Measurements from ENCODE around the gene LAMA5.

DNA sequence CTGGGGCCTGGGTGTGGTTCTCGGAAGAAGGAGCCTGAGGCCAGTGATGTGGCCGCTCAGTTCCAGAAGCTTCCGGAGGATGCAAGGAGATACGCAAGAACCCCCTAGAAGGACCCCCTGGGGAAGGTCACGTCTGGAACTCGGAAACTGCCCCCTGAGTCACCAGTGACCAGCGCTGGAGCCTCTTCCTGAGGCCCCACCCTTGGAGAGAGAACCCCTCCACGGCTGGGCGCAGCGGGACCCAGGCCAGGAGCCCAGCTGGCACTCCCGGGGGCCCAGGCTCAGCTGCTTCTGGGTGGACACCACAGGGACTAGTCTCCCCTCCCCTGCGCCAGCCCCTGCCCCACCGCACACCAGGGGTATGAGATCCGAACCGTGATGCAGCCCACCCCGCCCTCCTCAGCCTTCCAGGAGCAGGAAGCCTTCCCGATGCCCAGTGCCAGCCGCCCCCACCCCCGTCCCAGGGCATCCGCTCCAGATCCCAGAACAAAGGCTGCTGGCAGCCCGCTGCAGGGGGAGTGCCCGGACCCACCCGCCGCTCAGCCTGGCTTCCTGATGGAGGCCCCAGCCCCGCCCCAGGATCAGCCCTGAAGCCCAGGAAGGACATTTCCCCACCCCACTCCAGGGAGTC lies 7.5 kb downstream of the LAMA5 start:
- peak; percentile 27; the same call in 1 of the 2 replicates for TF ChIP-seq POLR2AphosphoS5 (IDR thresholded peaks at IDR 0.05; ENCODE audit: low read depth, low read length)
- TF ChIP-seq, protein P1, sequence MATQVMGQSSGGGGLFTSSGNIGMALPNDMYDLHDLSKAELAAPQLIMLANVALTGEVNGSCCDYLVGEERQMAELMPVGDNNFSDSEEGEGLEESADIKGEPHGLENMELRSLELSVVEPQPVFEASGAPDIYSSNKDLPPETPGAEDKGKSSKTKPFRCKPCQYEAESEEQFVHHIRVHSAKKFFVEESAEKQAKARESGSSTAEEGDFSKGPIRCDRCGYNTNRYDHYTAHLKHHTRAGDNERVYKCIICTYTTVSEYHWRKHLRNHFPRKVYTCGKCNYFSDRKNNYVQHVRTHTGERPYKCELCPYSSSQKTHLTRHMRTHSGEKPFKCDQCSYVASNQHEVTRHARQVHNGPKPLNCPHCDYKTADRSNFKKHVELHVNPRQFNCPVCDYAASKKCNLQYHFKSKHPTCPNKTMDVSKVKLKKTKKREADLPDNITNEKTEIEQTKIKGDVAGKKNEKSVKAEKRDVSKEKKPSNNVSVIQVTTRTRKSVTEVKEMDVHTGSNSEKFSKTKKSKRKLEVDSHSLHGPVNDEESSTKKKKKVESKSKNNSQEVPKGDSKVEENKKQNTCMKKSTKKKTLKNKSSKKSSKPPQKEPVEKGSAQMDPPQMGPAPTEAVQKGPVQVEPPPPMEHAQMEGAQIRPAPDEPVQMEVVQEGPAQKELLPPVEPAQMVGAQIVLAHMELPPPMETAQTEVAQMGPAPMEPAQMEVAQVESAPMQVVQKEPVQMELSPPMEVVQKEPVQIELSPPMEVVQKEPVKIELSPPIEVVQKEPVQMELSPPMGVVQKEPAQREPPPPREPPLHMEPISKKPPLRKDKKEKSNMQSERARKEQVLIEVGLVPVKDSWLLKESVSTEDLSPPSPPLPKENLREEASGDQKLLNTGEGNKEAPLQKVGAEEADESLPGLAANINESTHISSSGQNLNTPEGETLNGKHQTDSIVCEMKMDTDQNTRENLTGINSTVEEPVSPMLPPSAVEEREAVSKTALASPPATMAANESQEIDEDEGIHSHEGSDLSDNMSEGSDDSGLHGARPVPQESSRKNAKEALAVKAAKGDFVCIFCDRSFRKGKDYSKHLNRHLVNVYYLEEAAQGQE (IDR thresholded peaks at IDR 0.05; ENCODE audit: low read depth): no peak
- TF ChIP-seq, protein P2, sequence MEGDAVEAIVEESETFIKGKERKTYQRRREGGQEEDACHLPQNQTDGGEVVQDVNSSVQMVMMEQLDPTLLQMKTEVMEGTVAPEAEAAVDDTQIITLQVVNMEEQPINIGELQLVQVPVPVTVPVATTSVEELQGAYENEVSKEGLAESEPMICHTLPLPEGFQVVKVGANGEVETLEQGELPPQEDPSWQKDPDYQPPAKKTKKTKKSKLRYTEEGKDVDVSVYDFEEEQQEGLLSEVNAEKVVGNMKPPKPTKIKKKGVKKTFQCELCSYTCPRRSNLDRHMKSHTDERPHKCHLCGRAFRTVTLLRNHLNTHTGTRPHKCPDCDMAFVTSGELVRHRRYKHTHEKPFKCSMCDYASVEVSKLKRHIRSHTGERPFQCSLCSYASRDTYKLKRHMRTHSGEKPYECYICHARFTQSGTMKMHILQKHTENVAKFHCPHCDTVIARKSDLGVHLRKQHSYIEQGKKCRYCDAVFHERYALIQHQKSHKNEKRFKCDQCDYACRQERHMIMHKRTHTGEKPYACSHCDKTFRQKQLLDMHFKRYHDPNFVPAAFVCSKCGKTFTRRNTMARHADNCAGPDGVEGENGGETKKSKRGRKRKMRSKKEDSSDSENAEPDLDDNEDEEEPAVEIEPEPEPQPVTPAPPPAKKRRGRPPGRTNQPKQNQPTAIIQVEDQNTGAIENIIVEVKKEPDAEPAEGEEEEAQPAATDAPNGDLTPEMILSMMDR (IDR thresholded peaks at IDR 0.05 in 2 of 3, conservative IDR thresholded peaks at IDR 0.05 in 1 of 3; ENCODE audit: borderline replicate concordance in 1 of 3, insufficient read depth in 1 of 3, low read depth in 2 of 3, low read length in 2 of 3): no peak
- TF ChIP-seq, protein P3, sequence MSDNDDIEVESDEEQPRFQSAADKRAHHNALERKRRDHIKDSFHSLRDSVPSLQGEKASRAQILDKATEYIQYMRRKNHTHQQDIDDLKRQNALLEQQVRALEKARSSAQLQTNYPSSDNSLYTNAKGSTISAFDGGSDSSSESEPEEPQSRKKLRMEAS (IDR thresholded peaks at IDR 0.05): no peak
- no peak for TF ChIP-seq EZH2 (IDR thresholded peaks at IDR 0.05)
- no peak for TF ChIP-seq RAD21 (IDR thresholded peaks at IDR 0.05; ENCODE audit: low read depth)
- no peak for TF ChIP-seq SIN3A (IDR thresholded peaks at IDR 0.05; ENCODE audit: low read depth)
- TF ChIP-seq ELF1 (IDR thresholded peaks at IDR 0.05; ENCODE audit: borderline replicate concordance, low read depth): no peak
- peak; percentile 22 for TF ChIP-seq TCF7L2 (IDR thresholded peaks at IDR 0.05; ENCODE audit: borderline replicate concordance, extremely low read depth, insufficient read depth, insufficient read length)
- no peak for TF ChIP-seq FOSL1 (IDR thresholded peaks at IDR 0.05; ENCODE audit: low read depth)
- no peak for TF ChIP-seq SP1 (IDR thresholded peaks at IDR 0.05; ENCODE audit: low read depth)
- no peak for TF ChIP-seq YY1 (IDR thresholded peaks at IDR 0.05; ENCODE audit: extremely low read depth, insufficient replicate concordance, low read depth, low read length)
